Glomerular visceral epithelial cell (primary cell): ENCODE data around the gene MS4A6A.
A peak's percentile ranks its signal among the peaks of the same experiment; 100 is the strongest.
"Not testable (repeated sequence)": the region's sequence is repeated elsewhere in the genome, so short reads cannot be mapped to it uniquely, and the experiment has no call there.

Source experiments
- DNase-seq: peaks from one replicate; pipeline ENCODE4 v3.0.0-alpha.2; 2016; ENCODE audit errors: extremely low spot score

MS4A6A gene

GRCh38 chr11:60182541-60183330 lies at the start of gene MS4A6A:
TSS of gene MS4A6A (minus strand) at chr11:60183083. CDS start at chr11:60181727, 1,356 bp downstream.
- no peak for DNase-seq

- DNase-seq: no peak
Observed at GRCh38 chr11:60230681-60231080, 47.8 kb upstream of the MS4A6A start.

- DNase-seq: no peak
Observed at GRCh38 chr11:60222141-60222540, 39.3 kb upstream of the MS4A6A start.

GRCh38 chr11:60221692-60222091 lies 38.8 kb upstream of the MS4A6A start:
- DNase-seq: no peak

GRCh38 chr11:60221181-60221580 lies 38.3 kb upstream of the MS4A6A start:
- no peak for DNase-seq

- no peak for DNase-seq
Observed at GRCh38 chr11:60214386-60214785, 31.5 kb upstream of the MS4A6A start.

- DNase-seq: no peak
Observed at GRCh38 chr11:60211206-60211605, 28.3 kb upstream of the MS4A6A start.

GRCh38 chr11:60209977-60210376 lies 27.1 kb upstream of the MS4A6A start:
- DNase-seq: no peak

- no peak for DNase-seq
Observed at GRCh38 chr11:60208951-60209350, 26.1 kb upstream of the MS4A6A start.

GRCh38 chr11:60208146-60208895 lies 25.4 kb upstream of the MS4A6A start:
- DNase-seq: no peak

- DNase-seq: no peak
Observed at GRCh38 chr11:60206616-60207015, 23.7 kb upstream of the MS4A6A start.

- DNase-seq: no peak
Observed at GRCh38 chr11:60204922-60205321, 22.0 kb upstream of the MS4A6A start.

- not testable (repeated sequence) for DNase-seq
Observed at GRCh38 chr11:60201334-60201733, 18.5 kb upstream of the MS4A6A start.

GRCh38 chr11:60197442-60197841 lies 14.6 kb upstream of the MS4A6A start:
- no peak for DNase-seq

GRCh38 chr11:60195923-60196368 lies 13.1 kb upstream of the MS4A6A start:
- DNase-seq: no peak

- no peak for DNase-seq
Observed at GRCh38 chr11:60194511-60194910, 11.6 kb upstream of the MS4A6A start.

- peak; percentile 70 for DNase-seq
Observed at GRCh38 chr11:60193687-60194433, 11.0 kb upstream of the MS4A6A start.

GRCh38 chr11:60192564-60192963 lies 9.7 kb upstream of the MS4A6A start:
- not testable (repeated sequence) for DNase-seq

- DNase-seq: not testable (repeated sequence)
Observed at GRCh38 chr11:60188481-60188880, 5.6 kb upstream of the MS4A6A start.

- not testable (repeated sequence) for DNase-seq
Observed at GRCh38 chr11:60186128-60186527, 3.2 kb upstream of the MS4A6A start.

- not testable (repeated sequence) for DNase-seq
Observed at GRCh38 chr11:60185512-60185827, 2.6 kb upstream of the MS4A6A start.

- DNase-seq: no peak
Observed at GRCh38 chr11:60184824-60185511, 2.1 kb upstream of the MS4A6A start.
